Activated CD4-positive, alpha-beta T cell treated with anti-CD3 and anti-CD28 coated beads, Interleukin-2, Interleukin-4, amounts not matched to agents 100 ng/mL and 50 ng/mL, durations not matched to agents 16 hours and 8 hours (primary cell): Measurements from ENCODE around the gene IL3RA.
"Not testable (repeated sequence)": the region's sequence is repeated elsewhere in the genome, so short reads cannot be mapped to it uniquely, and the experiment has no call there.

Experiments used
- DNase-seq: peaks from one replicate; pipeline ENCODE4 v3.0.0-alpha.2; 2020; ENCODE audit warnings: low spot score

Gene IL3RA

DNA sequence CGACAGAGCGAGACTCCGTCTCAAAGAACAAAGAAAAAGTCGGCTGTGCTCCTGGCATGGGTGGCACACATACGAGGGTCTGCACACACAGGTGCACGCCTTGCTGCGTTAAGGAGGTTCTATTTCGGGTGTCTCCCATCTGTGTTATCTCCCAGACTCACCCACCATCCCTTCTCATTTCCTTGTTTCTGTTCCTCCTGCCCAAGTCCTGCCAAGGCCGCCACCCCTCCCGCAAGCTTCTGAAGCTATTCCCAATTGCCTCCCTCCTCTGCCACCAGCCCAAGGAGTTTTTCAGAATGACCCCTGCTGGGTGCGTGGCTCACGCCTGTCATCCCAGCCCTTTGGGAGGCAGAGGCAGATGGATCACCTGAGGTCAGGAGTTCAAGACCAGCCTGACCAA, 6.0 kb upstream of the IL3RA start:
- no peak for DNase-seq

DNA sequence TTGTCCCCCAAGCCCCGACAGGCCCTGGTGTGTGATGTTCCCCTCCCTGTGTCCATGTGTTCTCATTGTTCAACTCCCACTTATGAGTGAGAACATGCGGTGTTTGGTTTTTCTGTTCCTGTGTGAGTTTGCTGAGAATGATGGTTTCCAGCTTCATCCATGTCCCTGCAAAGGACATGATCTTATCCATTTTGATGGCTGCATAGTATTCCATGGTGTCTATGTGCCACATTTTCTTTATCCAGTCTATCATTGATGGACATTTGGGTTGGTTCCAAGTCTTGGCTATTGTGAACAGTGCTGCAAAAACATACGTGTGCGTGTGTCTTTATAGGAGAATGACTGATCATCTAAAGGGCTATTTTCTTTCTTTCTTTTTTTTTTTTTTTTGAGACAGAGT, 4.2 kb upstream of the IL3RA start:
- DNase-seq, result not testable (repeated sequence)

- DNase-seq, result no peak
These were observed 1.7 kb upstream of the IL3RA start for GRCh38 chrX:1334854-1335253.

- DNase-seq, result no peak
These were observed 579 bp downstream of the IL3RA start for GRCh38 chrX:1336948-1337779.

- no peak for DNase-seq
These were observed 5.1 kb downstream of the IL3RA start for GRCh38 chrX:1341545-1342184.

GRCh38 chrX:1349606-1350005, 13.0 kb downstream of the IL3RA start:
- not testable (repeated sequence) for DNase-seq

- no peak for DNase-seq
These were observed 15.6 kb downstream of the IL3RA start for GRCh38 chrX:1351981-1352714.

- DNase-seq, result no peak
These were observed 17.7 kb downstream of the IL3RA start for GRCh38 chrX:1354036-1355019.

DNA sequence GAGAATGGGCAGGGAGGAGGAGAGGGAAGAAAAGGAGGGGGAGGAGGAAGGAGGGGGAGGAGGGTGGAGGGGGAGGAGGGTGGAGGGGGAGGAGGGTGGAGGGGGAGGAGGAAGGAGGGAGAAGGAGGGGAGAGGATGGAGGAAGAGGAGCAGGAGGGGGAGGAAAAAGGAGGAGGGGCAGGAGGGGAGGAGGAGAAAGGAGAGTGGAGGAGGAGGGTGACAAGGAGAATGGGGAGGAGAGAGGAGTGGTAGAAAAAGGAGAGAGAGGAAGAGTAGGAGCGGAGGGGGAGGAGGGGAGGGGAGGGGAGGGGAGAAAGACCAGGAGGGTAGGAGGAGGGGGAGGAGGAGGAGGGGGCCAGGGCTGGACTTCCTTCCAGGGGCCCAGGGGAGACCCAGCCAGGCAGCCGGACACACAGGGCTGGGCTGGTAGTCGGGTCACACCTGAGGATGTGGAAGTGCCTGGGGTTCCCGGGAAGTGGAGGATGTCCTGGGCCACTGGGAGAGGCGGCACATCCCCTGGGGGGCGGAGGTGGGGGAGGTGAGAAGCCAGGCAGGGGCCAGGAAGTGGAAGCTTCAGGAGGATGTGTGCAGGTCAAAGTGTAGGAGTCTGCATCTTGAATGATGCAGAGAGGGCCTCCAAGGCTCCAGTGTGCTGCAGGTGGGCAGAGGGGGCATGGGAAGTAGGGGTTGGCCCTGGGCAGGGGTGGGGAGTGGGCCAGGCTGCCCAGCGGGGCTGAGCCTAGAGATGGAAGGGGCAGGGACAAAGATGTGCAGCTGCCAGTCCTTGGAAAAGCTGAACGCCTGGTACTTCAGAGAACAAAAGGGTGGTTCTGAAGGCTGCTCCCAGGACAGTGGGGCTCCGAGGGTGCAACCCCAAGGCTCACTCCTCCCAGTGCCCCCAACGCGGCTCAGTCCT, 18.8 kb downstream of the IL3RA start:
- no peak for DNase-seq

DNA sequence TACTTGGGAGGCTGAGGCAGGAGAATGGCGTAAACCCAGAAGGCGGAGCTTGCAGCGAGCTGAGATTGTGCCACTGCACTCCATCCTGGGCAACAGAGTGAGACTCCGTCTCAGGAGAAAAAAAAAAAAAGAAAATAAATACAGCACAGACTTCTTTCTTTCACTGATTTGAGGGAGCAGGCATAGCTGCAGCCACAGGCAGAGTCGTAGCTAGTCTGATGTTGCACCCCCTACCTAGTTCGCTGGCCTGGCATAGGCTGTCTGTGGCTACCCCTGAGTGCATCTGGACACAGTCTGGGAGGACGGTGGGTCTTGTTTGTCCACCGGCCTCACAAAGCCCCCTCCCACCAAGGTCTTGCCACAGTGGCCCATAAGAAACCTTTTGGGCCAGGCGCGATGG, 21.4 kb downstream of the IL3RA start:
- DNase-seq, result no peak

DNA sequence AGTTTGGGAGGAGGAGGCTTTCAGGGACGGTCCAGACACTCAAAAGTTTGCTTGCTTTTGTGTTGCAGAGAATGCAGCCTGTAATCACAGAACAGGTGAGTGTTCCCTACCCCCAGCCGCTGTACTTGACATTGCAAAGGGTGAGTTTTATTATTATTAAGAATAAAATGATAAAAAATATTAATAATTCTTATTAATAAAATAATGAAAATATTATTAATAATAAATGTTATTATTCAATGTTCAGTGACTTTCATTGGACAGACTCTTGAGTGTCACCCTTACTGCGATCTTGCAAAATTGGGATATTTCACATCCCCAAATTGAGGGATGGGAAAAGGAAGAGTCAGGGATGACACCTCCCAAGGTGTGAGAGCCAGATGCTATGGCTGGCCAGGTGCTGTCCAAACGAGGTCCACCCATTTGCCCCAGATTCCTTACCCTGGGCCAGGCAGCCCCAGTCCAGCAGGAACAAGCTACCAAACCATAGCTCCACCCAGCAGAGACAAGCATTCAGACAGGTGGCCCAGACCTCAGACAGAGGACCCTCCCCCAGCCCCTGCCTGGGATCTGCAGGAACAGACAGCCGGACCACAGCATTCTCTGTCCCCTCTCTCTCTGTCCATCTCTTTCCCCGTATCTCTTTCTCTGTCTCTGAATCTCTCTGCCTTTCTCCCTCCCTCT, 22.4 kb downstream of the IL3RA start:
- DNase-seq, result no peak

DNA sequence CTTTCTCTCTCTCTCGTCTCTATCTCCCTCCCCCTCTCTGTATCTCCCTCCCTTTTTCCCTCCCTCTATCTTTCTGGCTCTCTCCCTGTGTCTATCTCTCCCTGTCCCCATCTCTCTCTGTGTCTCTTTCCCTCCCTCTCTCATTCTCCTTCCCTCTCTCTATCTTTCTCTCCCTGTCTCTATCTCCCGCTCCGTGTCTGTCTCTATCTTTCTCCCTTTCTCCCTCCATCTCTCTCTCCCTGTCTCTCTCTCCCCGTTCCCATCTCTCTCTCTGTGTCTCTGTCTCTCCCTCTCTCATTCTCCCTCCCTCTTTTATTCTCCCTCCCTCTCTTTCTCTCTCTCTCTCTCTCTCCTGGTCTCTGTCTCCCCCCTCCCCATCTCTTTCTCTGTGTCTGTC, 22.9 kb downstream of the IL3RA start:
- DNase-seq, result no peak

- DNase-seq, result no peak
These were observed 23.6 kb downstream of the IL3RA start for GRCh38 chrX:1360171-1360570.

- no peak for DNase-seq
These were observed 24.7 kb downstream of the IL3RA start for GRCh38 chrX:1361275-1361674.

DNA sequence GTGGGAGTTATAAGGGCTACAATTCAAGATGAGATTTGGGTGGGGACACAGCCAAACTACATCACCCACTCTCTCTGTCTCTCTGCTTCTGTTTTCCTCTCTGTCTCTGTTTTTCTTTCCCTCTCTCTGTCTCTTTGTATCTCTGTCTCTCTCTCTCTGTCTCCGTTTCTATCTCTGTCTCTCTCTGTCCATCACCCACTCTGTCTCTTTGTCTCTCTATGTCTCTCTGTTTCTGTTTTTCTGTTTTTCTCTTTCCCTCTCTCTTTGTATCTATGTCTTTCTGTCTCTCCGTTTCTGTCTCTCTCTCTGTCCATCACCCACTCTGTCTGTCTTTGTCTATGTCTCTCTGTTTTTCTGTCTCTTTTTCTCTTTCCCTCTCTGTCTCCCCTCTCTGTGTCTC, 25.3 kb downstream of the IL3RA start:
- no peak for DNase-seq

- not testable (repeated sequence) for DNase-seq
These were observed 29.8 kb downstream of the IL3RA start for GRCh38 chrX:1366363-1366762.

DNA sequence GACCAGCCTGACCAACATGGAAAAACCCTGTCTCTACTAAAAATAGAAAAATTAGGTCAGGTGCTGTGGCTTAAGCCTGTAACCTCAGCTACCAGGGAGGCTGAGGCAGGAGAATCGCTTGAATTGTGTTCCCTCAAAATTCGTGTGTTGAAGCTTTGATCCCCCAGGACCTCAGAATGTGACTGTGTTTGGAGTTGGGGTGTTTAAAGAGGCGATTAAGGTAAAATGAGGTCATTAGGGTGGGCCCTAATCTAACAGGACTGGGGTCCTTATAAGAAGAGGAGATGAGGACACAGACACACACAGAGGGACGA, 31.8 kb downstream of the IL3RA start:
- DNase-seq, result no peak

DNA sequence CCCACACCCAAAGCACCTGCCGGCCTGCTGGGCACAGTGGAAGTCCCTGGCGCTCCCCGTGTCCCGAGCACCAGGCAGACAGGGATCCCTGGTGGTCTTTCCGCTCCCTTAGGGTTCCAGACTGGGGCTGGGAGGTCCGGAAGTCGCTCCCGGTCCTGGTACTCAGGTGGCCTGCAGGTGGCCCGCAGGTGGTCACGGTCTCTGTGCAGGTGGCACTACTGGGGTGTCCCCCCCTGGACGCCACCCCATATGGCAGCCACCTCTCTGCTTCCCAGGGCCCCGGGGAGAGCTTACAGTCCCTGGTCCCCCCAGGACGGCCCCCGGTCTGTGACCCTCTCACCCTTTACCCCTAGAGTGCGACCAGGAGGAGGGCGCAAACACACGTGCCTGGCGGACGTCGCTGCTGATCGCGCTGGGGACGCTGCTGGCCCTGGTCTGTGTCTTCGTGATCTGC, 41.7 kb downstream of the IL3RA start:
- DNase-seq, result no peak

DNA sequence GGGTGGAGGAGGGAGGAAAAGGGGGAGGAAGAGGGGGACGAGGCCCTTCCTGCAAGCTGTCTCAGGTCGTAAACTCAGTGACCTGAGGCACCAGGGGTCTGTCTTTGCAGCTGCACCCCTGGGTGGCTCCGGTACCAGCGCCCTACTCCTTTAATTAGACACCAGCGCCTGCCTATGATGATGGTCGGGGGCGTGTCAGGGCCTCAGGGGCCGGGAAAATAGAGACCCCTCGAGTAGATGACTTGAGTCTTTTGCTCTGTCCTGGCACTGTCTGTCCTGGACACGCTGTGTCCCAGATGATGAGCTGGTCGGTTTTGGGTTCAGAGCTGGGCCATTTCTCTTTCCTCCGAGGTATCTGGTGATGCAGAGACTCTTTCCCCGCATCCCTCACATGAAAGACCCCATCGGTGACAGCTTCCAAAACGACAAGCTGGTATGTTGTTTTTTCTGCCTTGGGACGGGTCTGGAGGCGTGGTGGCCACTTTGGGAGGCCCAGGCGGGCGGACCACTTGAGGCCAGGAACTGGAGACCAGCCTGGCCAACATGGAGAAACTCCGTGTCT, 44.2 kb downstream of the IL3RA start:
- DNase-seq, result no peak
